RWPE1 (cell line): ENCODE measurements around the gene RBFOX2.

Experiments used
- CTCF ChIA-PET: fragments of 350-600 bp; sonication (Branson Sonifier 250); formaldehyde crosslinking; extraction: SDS; loops from one replicate; lab custom pipeline; 2021; lab: Yijun Ruan, JAX
- POLR2A ChIA-PET: fragments of 400-600 bp; formaldehyde crosslinking; extraction: SDS; loops from one replicate; lab custom pipeline; 2020; ENCODE audit warnings: antibody characterized with exemption; ENCODE audit not compliant: low non-redundant PET; lab: Yijun Ruan, JAX
- DNase-seq: peaks from one replicate; pipeline ENCODE4 v3.0.0; 2012; ENCODE audit warnings: low spot score
- H3K27ac ChIP-seq: fragments of 450-650 bp; 2 replicates; pipeline ENCODE4 v1.5.1; 2017
- CTCF ChIP-seq: fragments of 450-650 bp; conservative IDR thresholded peaks from 2 replicates; pipeline ENCODE4 v1.5.1; 2017; ENCODE audit warnings: low read depth, mild to moderate bottlenecking

Gene RBFOX2

GRCh38 chr22:35957589-35957988 is 71.0 kb downstream of the RBFOX2 start:
- H3K27ac ChIP-seq, result no peak overlapping the region
- ChIA-PET POLR2A (no interaction called here), CTCF (no interaction called here)
- no peak for TF ChIP-seq CTCF
- no peak for DNase-seq

GRCh38 chr22:35956850-35957249 is 71.8 kb downstream of the RBFOX2 start:
- DNase-seq, result no peak
- no peak for TF ChIP-seq CTCF
- H3K27ac ChIP-seq, result no peak overlapping the region
- ChIA-PET POLR2A (no interaction called here), CTCF (no interaction called here)

GRCh38 chr22:35955546-35955945 is 73.1 kb downstream of the RBFOX2 start:
- no peak overlapping the region for H3K27ac ChIP-seq
- ChIA-PET CTCF (no interaction called here), POLR2A (no interaction called here)
- no peak for TF ChIP-seq CTCF
- DNase-seq, result no peak

DNA sequence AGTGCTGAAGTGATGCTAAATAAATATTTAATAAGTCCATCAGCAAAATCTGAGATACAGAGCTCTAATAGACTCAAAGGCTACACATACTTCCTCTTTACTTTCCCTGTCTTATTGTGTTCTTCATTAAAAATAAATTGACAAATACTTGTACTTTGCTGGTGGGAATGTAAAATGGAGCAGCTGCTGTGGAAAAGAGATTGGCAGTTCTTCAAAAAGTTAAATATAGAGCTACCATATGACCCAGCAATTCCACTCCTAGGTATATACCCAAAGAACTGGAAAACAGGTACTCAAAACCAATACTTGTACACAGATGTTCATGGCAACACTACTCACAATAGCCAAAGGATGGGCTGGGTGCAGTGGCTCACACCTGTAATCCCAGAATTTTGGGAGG is 76.0 kb downstream of the RBFOX2 start:
- no peak overlapping the region for H3K27ac ChIP-seq
- POLR2A ChIA-PET, result no interaction called here
- CTCF ChIA-PET, result no interaction called here
- no peak for TF ChIP-seq CTCF
- no peak for DNase-seq

DNA sequence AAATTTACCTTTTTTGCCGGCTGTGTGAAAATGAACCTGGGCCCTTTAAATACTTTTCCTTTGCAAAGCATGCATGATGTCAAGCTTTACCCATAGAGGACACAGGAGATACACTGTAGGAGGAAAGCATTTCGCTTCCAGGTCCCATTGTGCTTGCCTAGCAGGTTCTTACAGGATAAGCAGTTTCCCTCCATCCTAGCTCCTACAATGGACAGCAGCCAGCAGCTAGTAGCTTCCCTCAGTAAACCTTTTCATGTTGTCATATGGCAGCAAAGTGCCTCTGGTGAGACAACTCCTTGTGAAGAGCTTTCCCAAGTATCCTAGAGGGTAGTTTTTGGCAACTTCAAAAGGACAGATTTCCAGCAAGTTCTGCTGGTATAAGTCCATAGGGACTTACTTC is 78.4 kb downstream of the RBFOX2 start:
- DNase-seq, result no peak
- no peak for TF ChIP-seq CTCF
- ChIA-PET POLR2A (no interaction called here), CTCF (no interaction called here)
- no peak overlapping the region for H3K27ac ChIP-seq

DNA sequence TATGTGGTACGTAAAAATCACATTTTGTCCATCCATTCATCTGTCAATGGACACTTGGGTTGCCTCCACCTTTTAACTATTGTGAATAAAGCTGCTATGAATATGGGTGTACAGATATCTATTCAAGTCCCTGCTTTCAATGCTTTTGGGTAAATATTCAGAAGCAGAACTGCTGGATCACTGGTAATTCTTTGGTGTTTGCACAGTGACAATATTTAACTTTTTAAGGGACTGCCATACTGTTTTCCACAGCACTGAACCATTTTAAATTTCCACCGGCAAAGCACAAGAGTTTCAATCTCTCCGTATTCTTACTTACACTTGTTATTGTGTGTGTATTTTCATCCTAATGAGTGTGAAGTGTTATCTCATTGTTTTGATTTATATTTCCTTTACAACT is 79.4 kb downstream of the RBFOX2 start:
- POLR2A ChIA-PET, result no interaction called here
- CTCF ChIA-PET, result no interaction called here
- DNase-seq, result no peak
- H3K27ac ChIP-seq, result no peak overlapping the region
- TF ChIP-seq CTCF, result no peak
